NCI-H748 (cell line): ENCODE measurements around the gene PRKAB2.
A peak's percentile ranks its signal among the peaks of the same experiment; 100 is the strongest.
"Not testable (repeated sequence)": the region's sequence is repeated elsewhere in the genome, so short reads cannot be mapped to it uniquely, and the experiment has no call there.

Source experiments
- DNase-seq: peaks from one replicate; lab custom pipeline; 2025; ENCODE audit not compliant: unreplicated experiment; lab: John Stamatoyannopoulos, UW

The PRKAB2 gene

DNA sequence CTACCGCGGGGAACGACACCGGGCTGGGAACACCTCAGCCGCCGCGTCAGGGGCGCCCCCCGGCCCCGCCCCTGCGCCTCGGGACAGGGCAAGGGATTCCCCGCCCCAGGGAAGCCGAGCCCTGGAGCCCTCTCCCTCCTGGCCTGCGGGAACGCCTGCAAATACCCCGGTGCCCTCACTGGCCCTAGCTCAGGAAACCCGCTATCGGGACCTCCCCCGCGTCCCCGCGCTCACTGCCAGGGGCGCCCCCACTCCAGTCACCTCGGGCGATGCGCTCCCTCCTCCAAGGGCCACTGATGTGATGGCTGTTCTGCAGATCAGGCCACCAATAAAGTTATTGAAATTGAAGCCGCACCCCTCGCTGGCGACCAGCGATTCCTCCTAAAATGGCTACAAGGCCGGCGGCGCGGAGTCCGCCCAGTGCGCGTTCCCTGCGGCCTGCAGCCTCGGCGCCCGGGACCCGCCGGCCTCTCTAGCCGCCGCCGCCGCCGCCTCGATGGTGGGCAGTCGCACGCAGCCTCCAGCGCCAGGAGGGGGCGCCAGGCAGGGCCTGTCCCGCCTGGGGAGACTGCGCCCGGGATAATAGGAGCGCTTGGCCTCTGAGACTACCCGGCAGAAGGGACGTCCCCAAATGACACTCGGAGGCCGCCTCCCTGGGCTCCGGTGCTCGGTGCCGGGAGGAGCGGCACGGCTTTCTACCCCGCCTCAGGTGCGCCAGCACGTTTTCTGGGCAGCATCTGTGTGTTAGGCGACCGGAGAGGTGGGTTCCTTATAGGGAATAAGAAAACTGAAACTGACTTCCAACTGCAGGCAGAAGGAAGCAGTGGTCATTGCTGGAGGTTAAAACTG lies at the start of gene PRKAB2:
Gene PRKAB2, minus strand, starts transcription at position 303 of the 849 bp plus-strand sequence. CDS start 326 bp downstream, outside the sequence.
- peak; percentile 96 for DNase-seq

DNA sequence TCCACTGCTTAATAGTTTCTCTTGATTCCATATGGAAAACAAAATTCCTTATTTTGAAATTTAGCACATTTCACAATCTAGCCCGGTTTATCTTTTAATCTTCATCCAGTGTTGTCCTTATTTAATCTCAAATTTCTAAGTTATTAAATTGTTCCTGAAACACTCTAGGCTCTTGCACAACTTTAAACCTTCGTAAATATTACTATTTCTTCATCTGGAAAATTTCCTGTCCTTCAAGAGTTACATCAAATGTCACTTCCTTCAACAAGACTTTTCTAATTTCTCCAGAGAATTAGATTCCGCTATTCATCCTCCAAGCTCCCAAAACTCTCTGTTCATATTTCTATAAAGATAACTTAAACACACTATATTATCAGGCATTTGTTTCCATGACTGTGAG lies 46.3 kb upstream of the PRKAB2 start:
- DNase-seq = no peak

DNA sequence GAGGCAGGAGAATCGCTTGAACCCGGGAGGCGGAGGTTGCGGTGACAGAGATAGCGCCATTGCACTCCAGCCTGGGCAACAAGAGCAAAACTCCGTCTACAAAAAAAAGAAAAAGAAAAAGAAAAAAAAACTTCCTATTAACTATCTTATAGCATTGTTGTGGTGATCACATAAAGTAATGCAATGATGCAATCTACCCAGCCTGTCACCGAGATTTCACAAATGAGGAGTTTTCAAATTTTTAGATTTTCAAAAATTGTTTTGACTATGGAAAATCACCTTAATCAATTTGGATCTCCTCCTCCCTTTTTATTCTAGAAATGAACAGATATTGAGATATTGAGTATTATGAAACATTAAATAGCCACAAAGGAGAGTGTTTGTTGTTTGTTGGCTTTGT lies 44.9 kb upstream of the PRKAB2 start:
- no peak for DNase-seq

DNA sequence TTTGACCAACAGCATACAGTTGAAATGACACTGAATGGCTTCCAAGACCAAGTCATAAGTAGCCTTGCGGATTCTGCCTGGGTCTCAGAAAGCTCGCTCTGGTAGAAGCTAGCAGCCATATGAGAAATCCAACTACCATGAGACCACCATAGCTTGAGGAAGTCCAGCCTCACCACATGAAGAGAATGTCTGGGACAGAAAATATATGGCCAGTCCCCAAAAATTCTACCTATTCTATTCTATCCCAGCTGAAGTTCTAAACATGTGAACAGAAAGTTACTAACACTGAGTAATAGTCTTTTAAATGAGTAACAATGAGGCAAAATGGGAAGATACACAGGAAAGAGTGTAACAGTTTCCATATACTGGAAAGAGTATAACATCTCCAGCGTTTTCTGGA lies 43.9 kb upstream of the PRKAB2 start:
- no peak for DNase-seq

- DNase-seq = no peak
These were observed 43.3 kb upstream of the PRKAB2 start for GRCh38 chr1:147215540-147215916.

GRCh38 chr1:147214842-147215539 lies 42.7 kb upstream of the PRKAB2 start:
- no peak for DNase-seq

- DNase-seq = no peak
These were observed 42.1 kb upstream of the PRKAB2 start for GRCh38 chr1:147214325-147214724.

DNA sequence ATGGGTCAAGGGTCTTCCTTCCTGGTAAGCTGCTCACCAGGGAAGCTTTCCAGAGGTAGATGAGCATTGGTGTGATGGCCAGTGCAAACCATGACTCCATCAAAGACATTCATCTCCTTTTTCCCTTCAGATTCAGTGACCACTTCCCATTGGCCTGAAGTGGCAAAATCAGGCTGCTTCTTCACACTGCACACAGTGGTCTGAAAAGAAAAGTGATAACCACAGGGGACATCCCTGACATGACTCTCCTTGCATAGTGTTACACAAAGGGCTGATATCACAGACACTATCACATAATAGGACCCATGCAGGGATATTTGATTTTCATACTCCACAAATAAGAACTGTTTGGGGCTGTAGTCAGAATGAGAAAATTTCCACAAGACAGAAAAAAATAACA lies 41.0 kb upstream of the PRKAB2 start:
- DNase-seq = no peak

DNA sequence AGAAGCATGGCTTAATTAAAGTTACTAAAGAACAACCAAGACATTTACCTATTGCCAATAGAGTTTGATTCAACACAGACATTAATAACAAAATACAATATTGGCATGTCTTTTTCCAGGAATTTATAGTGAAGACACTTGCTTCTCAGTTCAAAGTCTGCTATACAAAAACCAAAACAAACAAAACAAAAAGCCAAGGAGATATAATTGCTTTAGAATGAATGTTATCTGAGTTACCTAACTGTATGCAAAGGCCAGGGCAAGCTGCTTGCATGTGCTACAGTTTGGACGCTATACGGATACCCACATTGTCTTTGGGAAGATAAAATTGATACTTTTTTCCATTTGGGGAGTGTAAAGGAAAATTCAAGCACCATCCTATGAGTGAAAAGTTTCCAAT lies 39.3 kb upstream of the PRKAB2 start:
- DNase-seq = no peak

GRCh38 chr1:147210987-147211386 lies 38.7 kb upstream of the PRKAB2 start:
- DNase-seq = no peak

DNA sequence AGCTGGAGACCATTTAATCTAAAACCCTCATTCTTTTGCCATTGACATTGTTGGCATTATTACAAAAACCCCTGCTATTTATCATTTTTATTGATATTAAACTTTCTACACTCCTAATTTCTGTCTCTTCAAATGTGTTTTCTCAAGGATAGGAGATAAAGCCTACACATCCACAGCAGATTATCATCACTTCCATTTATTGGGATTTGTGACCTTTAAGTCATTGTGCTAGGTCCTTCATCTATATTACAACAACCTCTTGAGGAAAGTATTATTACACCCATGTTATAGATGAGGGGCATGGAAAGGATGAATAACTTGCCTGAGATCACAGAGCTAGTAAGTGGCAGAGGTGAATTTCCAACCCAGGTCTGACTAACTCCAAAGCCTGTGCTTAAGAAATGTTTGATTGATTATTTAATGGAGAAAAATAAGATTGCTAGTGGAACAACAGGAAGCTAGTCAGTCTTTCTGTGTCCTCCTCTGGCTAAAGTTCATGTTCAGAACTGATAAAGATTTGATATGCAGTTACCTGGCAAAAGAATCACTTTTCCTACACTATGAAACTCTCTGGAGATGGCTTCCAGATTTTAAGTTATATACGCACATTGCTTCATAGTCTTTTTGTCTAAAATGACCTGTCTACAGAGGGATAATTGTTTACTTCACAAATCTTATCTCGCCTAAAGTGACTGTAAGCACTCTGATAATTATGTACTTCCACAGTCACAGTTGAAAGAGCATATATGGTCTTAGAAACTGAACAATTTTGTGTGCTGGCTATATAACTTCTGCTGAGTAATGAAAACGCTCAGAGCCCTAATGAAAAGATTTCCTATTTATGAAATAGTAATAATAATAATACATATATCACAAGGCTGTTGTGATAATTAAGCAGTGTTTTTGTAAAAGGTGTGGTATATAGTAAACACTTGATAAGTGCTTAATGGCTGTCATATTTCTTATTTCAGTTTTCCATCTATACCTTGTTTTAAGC lies 37.9 kb upstream of the PRKAB2 start:
- DNase-seq = no peak

DNA sequence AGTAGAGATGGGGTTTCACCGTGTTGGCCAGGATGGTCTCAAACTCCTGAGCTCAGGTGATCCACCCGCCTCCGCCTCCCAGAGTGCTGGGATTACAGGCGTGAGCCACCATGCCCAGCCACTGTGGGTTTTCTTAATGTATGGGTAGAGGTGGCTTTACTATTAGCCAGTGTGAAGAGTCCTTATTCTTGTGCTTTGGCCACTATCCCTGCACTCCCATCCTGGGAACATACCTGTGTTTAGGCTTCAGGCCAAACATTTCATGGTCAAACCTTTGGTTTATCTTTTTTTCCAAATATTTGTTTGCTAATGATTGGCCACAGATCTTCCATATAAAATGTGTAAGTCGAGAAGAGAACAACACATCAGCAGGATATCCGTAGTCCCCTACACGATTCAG lies 36.3 kb upstream of the PRKAB2 start:
- no peak for DNase-seq

DNA sequence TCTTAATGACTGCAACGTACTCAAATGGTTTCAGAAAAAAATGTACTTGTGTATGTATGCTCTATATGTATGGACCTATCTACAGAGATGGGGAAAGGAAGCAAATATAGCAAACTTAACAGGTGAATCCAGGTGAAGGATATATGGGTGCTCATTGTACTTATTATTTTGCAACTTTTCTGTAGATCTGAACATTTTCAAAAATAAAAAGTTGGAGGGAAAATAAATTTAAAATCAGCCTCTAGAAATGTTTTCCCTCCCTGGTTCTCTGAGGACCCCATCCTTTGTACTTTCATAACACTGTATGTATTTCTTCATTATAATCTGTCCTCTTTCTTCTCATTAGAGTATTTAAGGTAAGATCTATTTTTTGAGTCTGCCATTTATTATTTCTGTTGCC lies 34.9 kb upstream of the PRKAB2 start:
- DNase-seq = no peak

DNA sequence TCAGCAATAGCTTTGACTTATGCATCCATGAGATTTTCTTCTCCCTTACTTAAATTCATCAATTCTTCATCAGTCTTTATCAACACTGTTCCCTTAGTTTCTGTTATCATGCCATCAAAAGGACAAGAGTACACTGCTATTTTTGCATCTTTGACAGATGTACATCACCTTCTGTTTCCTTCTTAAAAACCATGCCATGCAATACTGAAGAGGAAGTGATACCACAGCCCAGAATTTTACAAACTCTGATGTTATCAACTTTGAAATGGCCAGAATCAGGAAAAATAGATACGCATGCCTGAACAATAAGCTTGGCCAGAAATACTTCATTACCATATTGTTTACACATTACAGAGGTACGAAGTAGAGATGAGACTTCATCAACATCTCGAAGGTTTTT lies 31.8 kb upstream of the PRKAB2 start:
- no peak for DNase-seq

GRCh38 chr1:147202576-147202975 lies 30.3 kb upstream of the PRKAB2 start:
- no peak for DNase-seq

- no peak for DNase-seq
These were observed 29.5 kb upstream of the PRKAB2 start for GRCh38 chr1:147201786-147202185.

GRCh38 chr1:147201276-147201675 lies 29.0 kb upstream of the PRKAB2 start:
- no peak for DNase-seq

- DNase-seq = not testable (repeated sequence)
These were observed 25.1 kb upstream of the PRKAB2 start for GRCh38 chr1:147197324-147197723.

GRCh38 chr1:147189514-147189913 lies 17.2 kb upstream of the PRKAB2 start:
- DNase-seq = no peak

DNA sequence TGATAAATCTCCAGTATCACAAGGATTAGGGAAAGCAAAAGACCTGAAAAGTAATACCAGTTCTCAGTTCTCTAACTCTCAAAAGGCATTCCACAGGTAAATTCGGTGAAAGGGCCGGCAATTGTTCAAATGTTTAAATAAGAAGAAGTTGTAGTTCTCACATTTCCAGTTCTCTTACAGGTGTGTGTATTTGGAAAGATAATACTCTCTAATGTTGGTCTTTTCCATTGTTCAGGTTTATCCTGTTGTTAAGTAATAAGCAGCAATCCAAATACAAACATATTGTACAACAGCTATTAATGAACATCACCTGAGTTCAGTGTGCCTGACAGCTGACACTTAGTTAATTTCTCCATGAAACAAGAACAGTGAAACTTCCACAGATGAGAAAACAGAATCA lies 13.2 kb upstream of the PRKAB2 start:
- DNase-seq = peak; percentile 86
